GM18520 (cell line): ENCODE measurements around the gene PPIP5K2.
A peak's percentile ranks its signal among the peaks of the same experiment; 100 is the strongest.
"Not testable (repeated sequence)": the region's sequence is repeated elsewhere in the genome, so short reads cannot be mapped to it uniquely, and the experiment has no call there.

Experiments used
- ATAC-seq: cut with Tn5 transposase; IDR thresholded peaks from one replicate; pipeline ENCODE4 v1.9.1; 2021; ENCODE audit not compliant: unreplicated experiment

PPIP5K2 gene

DNA sequence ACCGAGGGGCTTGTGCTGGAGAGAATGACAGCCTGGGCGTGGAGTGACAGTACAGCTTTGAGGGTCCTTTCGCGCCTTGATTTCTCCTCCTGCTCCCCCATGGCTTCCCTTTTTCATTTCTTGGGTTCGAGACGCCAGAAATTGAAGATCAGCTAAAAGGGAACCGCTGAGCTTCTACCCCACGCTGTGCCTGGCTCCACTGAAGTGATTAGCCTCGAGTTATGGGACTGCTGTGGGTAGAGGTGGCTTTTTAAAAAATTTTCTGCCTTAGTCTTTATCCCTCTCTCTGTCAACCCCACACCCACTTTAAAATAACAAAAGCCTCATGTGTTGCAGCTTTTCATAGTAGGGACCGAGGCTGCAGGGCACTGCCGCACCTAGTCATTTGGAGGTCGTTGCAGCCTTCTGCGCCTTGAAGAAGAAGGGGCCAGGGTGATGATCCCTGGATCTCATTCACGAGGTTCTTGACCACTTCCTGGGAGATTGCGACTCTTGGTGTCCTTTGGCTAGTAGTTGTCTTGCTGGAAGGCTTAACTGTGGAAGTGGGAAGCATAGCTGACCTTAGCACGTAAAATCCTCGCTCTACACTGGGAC lies 603 bp downstream of the PPIP5K2 start:
- ATAC-seq, result no peak

DNA sequence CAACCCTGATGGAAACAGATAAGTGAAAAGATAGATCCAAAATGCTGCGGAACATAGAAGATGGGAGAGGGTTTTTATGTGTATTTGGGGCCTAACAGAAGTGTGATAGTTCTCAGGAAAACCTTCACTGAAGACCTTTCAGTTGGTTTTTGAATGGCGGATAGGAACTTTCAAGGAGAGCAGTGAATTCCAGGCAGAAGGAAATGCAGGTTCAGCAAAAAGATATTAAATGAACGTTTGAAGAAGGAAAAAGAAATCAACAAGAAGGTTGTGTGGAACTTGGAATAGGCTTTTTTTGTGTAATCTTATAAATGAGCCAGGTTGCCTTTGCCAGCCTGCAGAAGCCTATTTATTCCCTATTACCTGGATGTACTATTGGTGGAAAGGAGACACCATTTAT lies 2.1 kb downstream of the PPIP5K2 start:
- ATAC-seq, result no peak

DNA sequence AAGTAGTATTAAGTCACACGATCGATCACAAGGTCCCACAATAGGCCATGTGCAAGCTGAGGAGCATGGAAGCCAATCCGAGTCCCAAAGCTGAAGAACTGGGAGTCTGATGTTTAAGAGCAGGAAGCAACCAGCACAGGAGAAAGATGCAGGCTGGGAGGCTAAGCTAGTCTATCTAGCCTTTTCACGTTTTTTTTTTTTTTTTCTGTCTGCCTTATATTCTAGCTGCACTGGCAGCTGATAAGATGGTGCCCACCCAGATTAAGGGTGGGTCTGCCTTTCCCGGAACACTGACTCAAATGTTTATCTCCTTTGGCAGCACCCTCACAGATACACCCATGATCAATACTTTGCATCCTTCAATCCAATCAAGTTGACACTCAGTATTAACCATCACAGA lies 6.5 kb downstream of the PPIP5K2 start:
- no peak for ATAC-seq

- ATAC-seq, result no peak
These were observed 7.3 kb downstream of the PPIP5K2 start for GRCh38 chr5:103127292-103127817.

GRCh38 chr5:103128202-103128601 lies 8.1 kb downstream of the PPIP5K2 start:
- ATAC-seq, result no peak

- no peak for ATAC-seq
These were observed 12.6 kb downstream of the PPIP5K2 start for GRCh38 chr5:103132684-103133083.

- ATAC-seq, result no peak
These were observed 13.1 kb downstream of the PPIP5K2 start for GRCh38 chr5:103133231-103133630.

- no peak for ATAC-seq
These were observed 15.4 kb downstream of the PPIP5K2 start for GRCh38 chr5:103135461-103135860.

DNA sequence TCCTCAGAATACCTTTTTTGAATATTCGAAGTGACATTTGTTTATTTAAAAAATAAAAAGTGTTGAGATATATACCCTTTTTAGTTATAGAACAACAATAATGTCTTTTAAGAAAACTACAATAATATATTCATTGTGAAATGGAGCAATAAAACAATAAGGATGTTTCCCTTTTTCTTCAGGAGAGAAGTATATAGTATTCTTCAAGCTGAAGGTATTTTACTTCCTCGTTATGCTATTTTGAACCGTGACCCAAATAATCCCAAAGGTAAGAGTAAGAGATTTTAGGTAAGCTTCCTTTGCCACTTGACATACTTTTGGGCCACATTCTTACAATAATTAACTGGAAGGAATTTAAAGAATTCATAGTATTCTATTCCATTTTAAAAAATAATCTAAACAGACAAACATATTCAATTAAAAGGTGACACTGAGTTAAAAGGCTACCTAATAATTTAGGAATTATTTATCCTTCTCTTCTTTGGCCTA lies 18.1 kb downstream of the PPIP5K2 start:
- no peak for ATAC-seq

GRCh38 chr5:103139264-103139865 lies 19.3 kb downstream of the PPIP5K2 start:
- peak; percentile 91 for ATAC-seq

DNA sequence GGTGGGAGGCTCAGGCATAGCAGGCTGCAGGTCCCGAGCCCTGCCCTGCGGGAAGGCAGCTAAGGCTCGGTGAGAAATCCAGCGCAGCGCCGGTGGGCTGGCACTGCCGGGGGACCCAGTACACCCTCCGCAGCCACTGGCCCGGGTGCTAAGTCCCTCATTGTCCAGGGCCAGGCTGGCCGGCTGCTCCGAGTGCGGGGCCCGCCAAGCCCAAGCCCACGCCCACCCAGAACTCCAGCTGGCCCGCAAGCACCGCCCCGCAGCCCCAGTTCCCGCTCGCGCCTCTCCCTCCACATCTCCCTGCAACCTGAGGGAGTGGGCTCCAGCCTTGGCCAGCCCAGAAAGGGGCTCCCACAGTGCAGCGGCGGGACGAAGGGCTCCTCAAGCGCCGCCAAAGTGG lies 22.0 kb downstream of the PPIP5K2 start:
- not testable (repeated sequence) for ATAC-seq

DNA sequence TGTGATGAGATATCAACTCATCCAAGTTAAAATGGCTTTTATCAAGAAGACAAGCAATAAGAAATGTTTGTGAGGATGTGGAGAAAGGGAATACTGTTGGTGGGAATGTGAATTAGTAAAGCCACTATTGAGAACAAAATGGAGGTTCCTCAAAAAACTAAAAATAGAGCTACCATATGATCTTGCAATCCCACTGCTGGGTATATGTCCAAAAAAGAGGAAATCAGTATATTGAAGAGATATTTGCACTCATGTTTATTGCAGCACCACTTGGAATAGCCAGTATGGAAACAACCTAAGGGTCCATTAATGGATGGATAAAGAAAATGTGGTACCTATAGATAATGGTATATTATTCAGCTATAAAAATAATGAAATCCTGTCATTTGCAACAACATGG lies 25.1 kb downstream of the PPIP5K2 start:
- ATAC-seq, result no peak

- ATAC-seq, result no peak
These were observed 28.1 kb downstream of the PPIP5K2 start for GRCh38 chr5:103148213-103148612.

GRCh38 chr5:103151156-103151555 lies 31.1 kb downstream of the PPIP5K2 start:
- ATAC-seq, result no peak

DNA sequence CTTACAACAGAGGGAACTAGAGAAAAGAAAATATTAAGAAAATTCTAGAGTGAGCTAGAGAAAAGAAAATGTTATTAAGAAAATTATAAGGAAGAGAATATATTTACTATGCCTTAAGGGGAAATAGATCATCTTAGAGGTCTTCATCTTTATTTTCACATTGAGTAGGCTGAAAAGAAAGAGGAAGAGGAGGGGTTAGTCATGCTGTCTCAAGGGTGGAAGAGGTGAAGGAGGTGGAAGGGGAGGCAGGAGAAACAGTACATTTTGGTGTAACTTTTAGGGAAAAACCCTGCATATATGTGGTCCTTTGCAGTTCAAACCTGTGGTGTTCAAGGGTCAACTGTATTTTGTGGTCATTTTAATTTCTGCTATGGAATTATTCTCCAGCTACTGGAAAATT lies 46.6 kb downstream of the PPIP5K2 start:
- ATAC-seq, result no peak

- ATAC-seq, result no peak
These were observed 54.0 kb downstream of the PPIP5K2 start for GRCh38 chr5:103174147-103174546.

DNA sequence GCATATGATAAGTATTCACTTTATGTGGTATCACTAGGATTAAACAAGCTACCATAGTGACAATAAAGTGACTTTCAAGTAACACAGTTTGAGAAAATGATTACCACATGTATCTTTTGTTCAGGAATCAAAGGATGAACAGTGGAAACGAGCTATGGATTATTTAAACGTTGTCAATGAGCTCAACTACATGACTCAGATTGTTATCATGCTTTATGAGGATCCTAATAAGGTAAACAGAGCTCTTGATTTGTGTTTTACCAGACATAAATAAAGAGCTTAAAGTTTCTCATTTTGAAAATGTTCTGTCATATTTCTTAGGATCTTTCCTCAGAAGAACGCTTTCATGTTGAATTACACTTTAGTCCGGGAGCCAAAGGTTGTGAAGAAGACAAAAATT lies 57.4 kb downstream of the PPIP5K2 start:
- ATAC-seq, result no peak

- ATAC-seq, result no peak
These were observed 58.1 kb downstream of the PPIP5K2 start for GRCh38 chr5:103178167-103178566.

- no peak for ATAC-seq
These were observed 66.1 kb downstream of the PPIP5K2 start for GRCh38 chr5:103186152-103186551.

- ATAC-seq, result no peak
These were observed 68.3 kb downstream of the PPIP5K2 start for GRCh38 chr5:103188436-103188835.

DNA sequence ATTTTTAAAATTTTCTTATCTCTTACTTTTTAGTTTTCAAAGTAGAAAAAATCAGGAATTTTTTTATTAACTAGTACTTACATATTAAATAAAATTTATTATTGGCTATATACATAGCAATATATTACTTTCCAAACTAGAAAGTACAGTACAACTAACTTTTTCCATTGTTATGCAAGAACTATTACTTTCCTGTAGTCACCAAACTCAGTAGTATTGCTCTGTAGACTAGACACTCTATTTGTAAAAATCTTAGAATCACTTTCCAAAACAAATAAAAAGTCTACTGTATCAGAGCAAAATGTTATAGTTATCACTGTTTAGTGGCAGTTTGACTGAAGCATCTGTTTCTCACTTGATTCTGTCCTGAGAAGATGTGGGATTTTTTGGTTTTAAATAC lies 83.1 kb downstream of the PPIP5K2 start:
- ATAC-seq, result no peak

GRCh38 chr5:103204990-103205389 lies 84.9 kb downstream of the PPIP5K2 start:
- not testable (repeated sequence) for ATAC-seq
